Cerebellar nuclear complex (tissue), 1 donor: ENCODE measurements around the gene NOTCH1.

Experiments used
- DNase-seq, 2 experiments: peaks; one replicate each; lab custom pipeline; 2025; lab: John Stamatoyannopoulos, UW

NOTCH1 gene

GRCh38 chr9:136484153-136485048 lies 61.4 kb downstream of the NOTCH1 start:
- no peak for DNase-seq

GRCh38 chr9:136483589-136484152 lies 62.2 kb downstream of the NOTCH1 start:
- DNase-seq: peak in 1 of 2 experiments; percentile 64

- peak; percentile 83 to 99 for DNase-seq
These were observed 62.9 kb downstream of the NOTCH1 start, which contains the start of gene SEC16A for GRCh38 chr9:136482793-136483588. TSS of gene SEC16A (minus strand) at chr9:136483040. CDS start at chr9:136477615, 5,425 bp downstream.

- DNase-seq: no peak
These were observed 63.6 kb downstream of the NOTCH1 start for GRCh38 chr9:136482046-136482792.

GRCh38 chr9:136481558-136481957 lies 64.3 kb downstream of the NOTCH1 start:
- DNase-seq: no peak

GRCh38 chr9:136476369-136477150 lies 69.3 kb downstream of the NOTCH1 start:
- no peak for DNase-seq

GRCh38 chr9:136474974-136475865 lies 70.6 kb downstream of the NOTCH1 start:
- no peak for DNase-seq

- DNase-seq: no peak
These were observed 71.7 kb downstream of the NOTCH1 start for GRCh38 chr9:136474021-136474640.

- DNase-seq: no peak
These were observed 72.5 kb downstream of the NOTCH1 start for GRCh38 chr9:136473354-136473721.

GRCh38 chr9:136472640-136473353 lies 73.1 kb downstream of the NOTCH1 start:
- DNase-seq: no peak

- no peak for DNase-seq
These were observed 73.9 kb downstream of the NOTCH1 start for GRCh38 chr9:136471802-136472487.

GRCh38 chr9:136470792-136471469 lies 74.9 kb downstream of the NOTCH1 start:
- DNase-seq: no peak

- DNase-seq: no peak
These were observed 75.5 kb downstream of the NOTCH1 start for GRCh38 chr9:136470356-136470755.

- no peak for DNase-seq
These were observed 78.1 kb downstream of the NOTCH1 start for GRCh38 chr9:136467766-136468165.

GRCh38 chr9:136466155-136466541 lies 79.7 kb downstream of the NOTCH1 start:
- no peak for DNase-seq

- no peak for DNase-seq
These were observed 80.2 kb downstream of the NOTCH1 start for GRCh38 chr9:136465500-136466154.

GRCh38 chr9:136464241-136464640 lies 81.6 kb downstream of the NOTCH1 start:
- no peak for DNase-seq
